ENCODE measurements around the gene HOTAIR. TPM values are rescaled to one million over a fixed set of nuclear protein-coding genes. Genes with fewer than 3 reads are reported as not detected.

HOTAIR gene
- total RNA-seq, 1 experiment from 2014 or later = 13.5 TPM

- peak overlapping the region; percentile 60 for H3K4me3 ChIP-seq
These were observed 8.2 kb downstream of the HOTAIR start for GRCh38 chr12:53966385-53967133.

DNA sequence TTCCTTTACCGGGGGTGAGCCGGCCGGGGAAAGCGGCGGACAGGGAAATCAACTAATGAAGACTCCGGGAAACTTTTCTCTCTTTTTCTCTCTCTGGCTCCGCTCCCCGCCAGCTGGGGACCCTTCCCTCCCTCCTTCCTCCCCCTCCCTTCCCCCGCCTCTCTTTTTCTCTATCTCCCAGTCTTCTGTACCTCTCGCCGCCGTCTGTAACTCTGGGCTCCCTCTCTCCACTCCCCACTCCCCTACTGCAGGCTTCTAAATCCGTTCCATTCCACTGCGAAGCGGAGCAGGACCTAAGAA, 8.7 kb downstream of the HOTAIR start:
- Histone ChIP-seq H3K4me1 (replicated peaks) (peaks cover 51% of the 10 kb centered on the region), H3K27ac (peak overlapping the region; percentile 81), H3K36me3 (peaks cover 41% of the 10 kb centered on the region), H3K27me3 (replicated peaks) (no peaks in the 10 kb centered on the region), H3K9me3 (replicated peaks) (no peaks in the 10 kb centered on the region), H3K4me3 (peak overlapping the region; percentile 60)
- DNase-seq (ENCODE audit: low read depth in 1 of 2, low spot score in 2 of 2) = no peak

More at GRCh38 chr12:53966385-53967133, 8.2 kb downstream of the HOTAIR start:
- peak in 1 of 2 experiments; percentile 61 for DNase-seq (ENCODE audit: low read depth in 1 of 2, low spot score in 2 of 2)
- no peaks in the 10 kb centered on the region for H3K9me3 ChIP-seq (replicated peaks)
- peak overlapping the region; percentile 81 for H3K27ac ChIP-seq
- H3K27me3 ChIP-seq (replicated peaks) = no peaks in the 10 kb centered on the region
- peaks cover 41% of the 10 kb centered on the region for H3K36me3 ChIP-seq
- H3K4me1 ChIP-seq (replicated peaks) = peaks cover 56% of the 10 kb centered on the region

DNA sequence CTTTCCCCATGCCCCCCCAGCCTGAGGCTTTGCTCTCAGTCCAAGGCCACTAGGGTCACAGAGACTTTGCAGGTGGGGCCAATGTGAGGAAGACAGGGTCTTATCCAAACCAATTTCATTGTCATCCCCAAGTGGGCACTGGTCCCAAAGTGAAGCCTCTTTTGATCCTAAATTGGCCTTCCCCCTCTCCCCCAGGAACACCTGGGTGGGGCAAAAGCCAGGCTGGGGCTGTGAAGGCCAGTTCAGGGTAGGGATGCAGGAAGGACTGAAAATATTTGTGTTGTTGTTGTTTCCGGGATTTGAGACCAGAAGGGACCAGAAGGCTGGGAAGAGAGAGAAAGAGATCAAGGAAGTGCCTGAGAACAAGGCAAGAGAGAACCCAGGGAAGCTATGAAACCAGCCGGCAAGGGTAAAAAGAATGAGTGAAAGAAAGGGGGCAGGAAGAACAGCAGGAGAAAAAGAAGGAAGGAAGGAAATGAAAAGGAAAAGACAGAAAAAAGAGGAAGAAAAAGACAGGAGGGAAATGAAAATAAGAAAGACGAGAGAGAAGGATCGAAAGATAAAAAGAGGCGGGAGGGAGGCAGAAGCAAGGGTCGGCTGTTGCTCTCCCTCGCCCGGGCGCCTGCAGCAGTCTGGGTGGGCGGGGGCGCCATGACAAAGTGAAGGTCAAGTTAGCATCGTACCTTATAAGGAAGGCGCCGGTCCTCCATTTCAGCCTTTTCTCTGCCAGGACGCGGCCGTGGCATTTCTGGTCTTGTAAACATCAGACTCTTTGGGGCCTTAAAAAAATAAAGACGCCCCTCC, 9.3 kb downstream of the HOTAIR start:
- no peaks in the 10 kb centered on the region for H3K27me3 ChIP-seq (replicated peaks)
- peak overlapping the region; percentile 60 for H3K4me3 ChIP-seq
- H3K36me3 ChIP-seq = peaks cover 36% of the 10 kb centered on the region
- no peaks in the 10 kb centered on the region for H3K9me3 ChIP-seq (replicated peaks)
- peaks cover 46% of the 10 kb centered on the region for H3K4me1 ChIP-seq (replicated peaks)
- peak overlapping the region; percentile 81 for H3K27ac ChIP-seq
- DNase-seq (ENCODE audit: low read depth in 1 of 2, low spot score in 2 of 2) = peak; percentile 96 to 97

DNA sequence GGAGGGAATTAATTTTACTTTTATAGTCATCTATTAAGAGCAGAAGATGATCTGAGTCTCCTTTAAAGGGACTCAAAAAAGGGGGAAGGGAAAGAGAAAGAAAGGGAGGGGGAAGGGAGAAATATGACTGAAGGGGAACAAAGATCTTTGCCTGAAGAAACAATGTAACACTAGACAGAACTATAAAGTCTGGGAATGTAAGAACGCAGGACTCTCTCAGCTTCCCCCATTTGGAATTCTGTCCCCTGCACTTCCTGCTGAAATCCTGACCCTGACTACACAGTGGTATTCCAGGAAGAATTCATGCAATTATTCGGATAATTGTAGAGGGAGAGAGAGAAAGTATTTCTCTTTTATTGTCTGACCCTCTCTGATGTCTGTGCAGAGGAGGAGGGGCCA, 10.4 kb downstream of the HOTAIR start:
- H3K9me3 ChIP-seq (replicated peaks) = no peaks in the 10 kb centered on the region
- peaks cover 34% of the 10 kb centered on the region for H3K4me1 ChIP-seq (replicated peaks)
- H3K27ac ChIP-seq = peak overlapping the region; percentile 81
- H3K27me3 ChIP-seq (replicated peaks) = no peaks in the 10 kb centered on the region
- peak in 1 of 2 experiments; percentile 87 for DNase-seq (ENCODE audit: low read depth in 1 of 2, low spot score in 2 of 2)
- peaks cover 32% of the 10 kb centered on the region for H3K36me3 ChIP-seq
- H3K4me3 ChIP-seq = peak overlapping the region; percentile 60

DNA sequence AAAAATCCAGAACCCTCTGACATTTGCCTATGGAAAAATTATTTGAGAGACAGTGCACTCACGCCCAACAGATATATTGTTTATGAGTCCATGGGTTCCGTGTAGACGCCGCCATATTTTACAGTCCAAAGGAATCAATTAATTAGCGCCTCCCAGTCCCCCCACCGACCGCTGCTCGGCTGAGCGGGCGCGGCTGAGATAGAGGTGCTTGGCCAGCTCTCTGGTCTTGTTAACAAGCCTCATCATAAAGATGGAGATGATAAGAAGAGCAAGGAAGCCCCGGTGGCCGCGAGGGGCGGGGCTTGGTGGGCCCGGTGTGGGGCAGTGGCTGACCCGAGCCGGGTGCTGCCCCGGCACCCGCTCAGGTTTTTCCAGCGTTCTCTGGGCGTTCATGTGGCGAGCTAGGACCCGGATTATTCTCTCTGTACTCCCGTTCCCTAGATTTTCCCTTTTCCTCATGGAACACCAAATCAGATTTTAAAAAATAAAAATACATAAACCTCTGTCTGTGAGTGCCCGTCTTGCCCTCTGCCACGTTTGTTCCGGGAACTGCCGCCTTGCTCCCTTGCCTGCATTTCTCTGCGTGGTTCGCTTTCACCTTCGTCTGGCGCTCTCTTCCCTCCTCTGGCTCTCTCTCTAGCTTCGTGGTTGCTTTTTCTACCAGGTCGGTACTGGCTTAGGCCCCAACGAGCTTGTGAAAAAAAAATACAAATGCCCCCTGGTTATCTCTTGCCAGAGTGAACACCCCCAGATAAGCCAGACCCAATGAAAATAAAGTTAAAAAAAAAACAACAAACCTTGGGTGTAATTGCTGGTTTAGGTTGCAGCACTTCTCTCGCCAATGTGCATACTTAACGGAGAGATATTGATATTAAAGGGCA, 11.1 kb downstream of the HOTAIR start:
- peak; percentile 68 to 79 for DNase-seq (ENCODE audit: low read depth in 1 of 2, low spot score in 2 of 2)
- H3K27ac ChIP-seq = peak overlapping the region; percentile 81
- no peaks in the 10 kb centered on the region for H3K9me3 ChIP-seq (replicated peaks)
- H3K4me3 ChIP-seq = peak overlapping the region; percentile 60
- no peaks in the 10 kb centered on the region for H3K27me3 ChIP-seq (replicated peaks)
- peaks cover 32% of the 10 kb centered on the region for H3K36me3 ChIP-seq
- peaks cover 28% of the 10 kb centered on the region for H3K4me1 ChIP-seq (replicated peaks)

- no peaks in the 10 kb centered on the region for H3K27me3 ChIP-seq (replicated peaks)
These were observed 11.7 kb downstream of the HOTAIR start for GRCh38 chr12:53963005-53963404.

GRCh38 chr12:53961025-53961761, 13.6 kb downstream of the HOTAIR start:
- no peaks in the 10 kb centered on the region for H3K27me3 ChIP-seq (replicated peaks)

More at GRCh38 chr12:53963005-53963404, 11.7 kb downstream of the HOTAIR start:
- Histone ChIP-seq H3K36me3 (peaks cover 27% of the 10 kb centered on the region), H3K4me1 (replicated peaks) (peaks cover 22% of the 10 kb centered on the region), H3K9me3 (replicated peaks) (no peaks in the 10 kb centered on the region), H3K27ac (peak overlapping the region; percentile 81), H3K4me3 (peak overlapping the region; percentile 60)
- DNase-seq (ENCODE audit: low read depth in 1 of 2, low spot score in 2 of 2) = peak in 1 of 2 experiments; percentile 25

GRCh38 chr12:53960187-53961024, 14.3 kb downstream of the HOTAIR start:
- peaks cover 30% of the 10 kb centered on the region for H3K4me1 ChIP-seq (replicated peaks)
- no peaks in the 10 kb centered on the region for H3K9me3 ChIP-seq (replicated peaks)
- H3K36me3 ChIP-seq = peaks cover 14% of the 10 kb centered on the region; the same call in 1 of the 2 replicates
- no peak overlapping the region for H3K4me3 ChIP-seq
- no peaks in the 10 kb centered on the region for H3K27me3 ChIP-seq (replicated peaks)
- H3K27ac ChIP-seq = no peak overlapping the region
- no peak for DNase-seq (ENCODE audit: low read depth in 1 of 2, low spot score in 2 of 2)

More at GRCh38 chr12:53961025-53961761, 13.6 kb downstream of the HOTAIR start:
- Histone ChIP-seq H3K27ac (no peak overlapping the region), H3K4me3 (no peak overlapping the region), H3K36me3 (peaks cover 15% of the 10 kb centered on the region; the same call in 1 of the 2 replicates), H3K9me3 (replicated peaks) (no peaks in the 10 kb centered on the region), H3K4me1 (replicated peaks) (peaks cover 25% of the 10 kb centered on the region)
- DNase-seq (ENCODE audit: low read depth in 1 of 2, low spot score in 2 of 2) = no peak

DNA sequence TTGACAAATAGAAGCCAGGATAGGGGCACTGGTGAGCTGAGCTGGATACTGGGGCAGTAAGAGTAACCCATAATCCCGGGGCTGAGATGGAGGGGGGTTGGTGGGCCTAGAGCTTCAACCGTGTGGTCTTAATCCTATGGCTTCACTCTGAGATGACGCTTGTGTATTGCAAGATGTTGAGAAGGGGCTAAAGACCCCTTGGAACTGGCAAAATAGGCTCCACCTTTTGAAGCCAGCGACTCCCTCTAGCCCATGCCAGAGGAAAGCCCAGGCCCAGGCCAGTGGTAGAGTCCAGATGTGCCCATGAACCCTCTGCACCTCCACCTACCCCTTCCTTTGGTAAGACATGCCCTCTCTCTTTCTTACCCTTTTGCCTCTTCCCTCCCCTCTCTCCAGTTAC, 15.4 kb downstream of the HOTAIR start:
- H3K4me1 ChIP-seq (replicated peaks) = peaks cover 27% of the 10 kb centered on the region
- no peak overlapping the region for H3K27ac ChIP-seq
- H3K36me3 ChIP-seq = peaks cover 20% of the 10 kb centered on the region
- H3K9me3 ChIP-seq (replicated peaks) = no peaks in the 10 kb centered on the region; the same call in 1 of the 2 replicates
- H3K4me3 ChIP-seq = no peak overlapping the region
- DNase-seq (ENCODE audit: low read depth in 1 of 2, low spot score in 2 of 2) = no peak
- no peaks in the 10 kb centered on the region for H3K27me3 ChIP-seq (replicated peaks)

DNA sequence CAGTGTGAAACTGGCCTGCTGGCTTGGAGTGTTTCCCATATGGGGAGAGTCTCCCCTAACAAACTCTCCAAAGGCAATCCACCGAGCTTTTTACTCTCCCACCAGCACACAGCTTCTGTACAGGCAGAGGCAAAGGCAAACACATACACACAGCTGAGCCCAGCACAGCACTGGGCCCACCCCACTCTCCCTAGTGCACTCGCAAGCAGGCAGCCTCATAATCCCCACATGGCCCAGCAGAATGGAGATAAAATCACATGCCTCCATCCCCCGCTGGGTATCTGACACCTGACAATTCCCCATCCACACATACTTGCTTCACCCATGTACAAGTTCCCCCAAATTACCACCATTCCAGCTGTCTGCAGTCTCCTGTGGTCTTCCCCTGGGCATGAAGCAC, 16.6 kb downstream of the HOTAIR start:
- no peak for DNase-seq (ENCODE audit: low read depth in 1 of 2, low spot score in 2 of 2)
- Histone ChIP-seq H3K9me3 (replicated peaks) (no peaks in the 10 kb centered on the region; the same call in 1 of the 2 replicates), H3K4me1 (replicated peaks) (peaks cover 26% of the 10 kb centered on the region), H3K36me3 (peaks cover 20% of the 10 kb centered on the region), H3K27me3 (replicated peaks) (no peaks in the 10 kb centered on the region), H3K27ac (no peak overlapping the region), H3K4me3 (no peak overlapping the region)

DNA sequence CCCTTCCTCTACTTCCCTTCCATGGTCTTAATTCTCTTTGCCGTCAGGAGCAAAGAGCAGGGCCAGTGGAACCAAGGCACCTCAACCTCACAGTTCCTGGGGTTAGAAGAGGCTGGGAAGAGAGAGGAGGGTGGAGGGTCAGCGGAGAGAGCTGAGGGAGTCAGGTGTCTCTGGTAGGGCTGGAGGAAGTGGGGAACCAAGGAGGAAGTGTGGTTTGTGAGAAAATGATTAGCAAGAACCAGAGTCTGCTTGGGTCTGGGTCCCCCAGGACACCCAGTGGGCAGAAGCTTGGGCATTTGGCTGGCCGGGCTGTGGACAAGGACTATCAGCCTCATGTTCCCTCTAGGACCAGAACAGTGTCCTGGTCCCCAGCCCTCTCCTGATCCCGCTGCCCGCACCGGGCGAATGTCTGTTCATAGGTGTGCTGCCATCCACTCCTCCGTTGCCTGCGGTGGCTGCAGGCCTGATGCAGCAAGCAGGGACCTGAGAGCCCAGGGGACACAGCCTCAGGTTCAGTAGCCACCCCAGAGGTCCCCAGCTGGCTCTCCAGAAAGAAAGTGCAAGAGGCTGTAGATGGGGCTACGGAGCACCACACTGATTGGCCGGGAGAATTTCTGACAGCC, 17.7 kb downstream of the HOTAIR start:
- Histone ChIP-seq H3K4me3 (no peak overlapping the region), H3K27me3 (replicated peaks) (no peaks in the 10 kb centered on the region), H3K36me3 (peaks cover 17% of the 10 kb centered on the region), H3K4me1 (replicated peaks) (peaks cover 19% of the 10 kb centered on the region), H3K9me3 (replicated peaks) (no peaks in the 10 kb centered on the region; the same call in 1 of the 2 replicates), H3K27ac (no peak overlapping the region)
- DNase-seq (ENCODE audit: low read depth in 1 of 2, low spot score in 2 of 2) = peak in 1 of 2 experiments; percentile 40

Data from SJSA1 (cell line).